ENCODE results near the gene KRT23.

GRCh38 chr17:40883626-40884334, 53.7 kb downstream of the KRT23 start:
- TF ChIP-seq ZNF639 (tag by site-specific recombination; IDR thresholded peaks at IDR 0.05) (no peak), ZNF184 (tag by site-specific recombination; IDR thresholded peaks at IDR 0.05) (no peak), TCF7L2 (IDR thresholded peaks at IDR 0.05; ENCODE audit: borderline replicate concordance, low read depth, low read length) (no peak), ZNF610 (tag by site-specific recombination; IDR thresholded peaks at IDR 0.05; ENCODE audit: borderline replicate concordance) (no peak)

Data from HEK293 (cell line).